HT1080 (cell line): ENCODE measurements around the gene APP. TPM values are rescaled to one million over a fixed set of nuclear protein-coding genes. Genes with fewer than 3 reads are reported as not detected.

ENCODE experiments used
- DNase-seq: peaks from one replicate; pipeline ENCODE4 v3.0.0-alpha.2; 2015; ENCODE audit warnings: low read depth
- polyA plus RNA-seq, 2 experiments: library from polyadenylated mRNA; depleted of rRNA; stranded (reverse); fragments of >200 nt; gene quantifications; 2 replicates each; pipeline ENCODE4 v1.2.3, GENCODE V29; 2015
- total RNA-seq: library from RNA; depleted of rRNA; stranded (reverse); fragments of >200 nt; shearing (Covaris generic); gene quantifications from 2 replicates; pipeline ENCODE4 v1.2.3, GENCODE V29; 2014; rRNA removed

The APP gene
- 181 and 235 TPM in 2 replicates for total RNA-seq
- polyA plus RNA-seq (2015; cell fraction: cytosol; rRNA removed): 379 and 459 TPM in 2 replicates
- 1,237 and 1,428 TPM in 2 replicates for polyA plus RNA-seq (2015; cell fraction: nucleus; rRNA removed)

GRCh38 chr21:26170471-26171257 lies at the start of gene APP:
Gene APP, minus strand, starts transcription at chr21:26170770. Its CDS starts 150 bp downstream, at chr21:26170620.
- DNase-seq: peak; percentile 73

- DNase-seq: no peak
Measured at GRCh38 chr21:26212220-26212619, 41.6 kb upstream of the APP start.

GRCh38 chr21:26210614-26211013 lies 40.0 kb upstream of the APP start:
- DNase-seq: no peak

GRCh38 chr21:26207021-26207420 lies 36.5 kb upstream of the APP start:
- DNase-seq: no peak

GRCh38 chr21:26199456-26199855 lies 28.9 kb upstream of the APP start:
- peak; percentile 7 for DNase-seq

- no peak for DNase-seq
Measured at GRCh38 chr21:26195708-26196107, 25.1 kb upstream of the APP start.

GRCh38 chr21:26194811-26195251 lies 24.3 kb upstream of the APP start:
- no peak for DNase-seq

GRCh38 chr21:26194326-26194725 lies 23.8 kb upstream of the APP start:
- no peak for DNase-seq

GRCh38 chr21:26191609-26192008 lies 21.0 kb upstream of the APP start:
- DNase-seq: no peak

- DNase-seq: no peak
Measured at GRCh38 chr21:26188422-26188821, 17.9 kb upstream of the APP start.

GRCh38 chr21:26185446-26185845 lies 14.9 kb upstream of the APP start:
- no peak for DNase-seq

- no peak for DNase-seq
Measured at GRCh38 chr21:26185021-26185420, 14.5 kb upstream of the APP start.

- no peak for DNase-seq
Measured at GRCh38 chr21:26179501-26179900, 8.9 kb upstream of the APP start.

GRCh38 chr21:26177746-26178426 lies 7.3 kb upstream of the APP start:
- no peak for DNase-seq

- DNase-seq: peak; percentile 44
Measured at GRCh38 chr21:26177187-26177586, 6.6 kb upstream of the APP start.

- DNase-seq: no peak
Measured at GRCh38 chr21:26171258-26172100, 909 bp upstream of the APP start.

GRCh38 chr21:26169611-26170470 lies 729 bp downstream of the APP start:
- peak; percentile 57 for DNase-seq

- DNase-seq: peak; percentile 66
Measured at GRCh38 chr21:26169061-26169610, 1.4 kb downstream of the APP start.

GRCh38 chr21:26168371-26168770 lies 2.2 kb downstream of the APP start:
- no peak for DNase-seq

- no peak for DNase-seq
Measured at GRCh38 chr21:26167593-26167992, 3.0 kb downstream of the APP start.
